HepG2 (cell line): ENCODE measurements around the gene SRC. TPM values are rescaled to one million over a fixed set of nuclear protein-coding genes. Genes with fewer than 3 reads are reported as not detected.

Source experiments
- ATAC-seq: fragments of 200-7000 bp; cut with Tn5 transposase; 3 replicates; pipeline ENCODE4 v1.9.1; 2020; ENCODE audit warnings: mild to moderate bottlenecking, moderate library complexity
- BruUV-seq: library from RNA; stranded (reverse); fragments of 400-500 nt; replicated peaks from 2 replicates; lab custom pipeline; 2021; lab: Mats Ljungman, UMichigan
- CTCF ChIA-PET: fragments of 300-600 bp; formaldehyde crosslinking; extraction: SDS; loops from one replicate; lab custom pipeline; 2021; ENCODE audit warnings: low total read pairs, inconsistent platforms, low intra/inter-chr PET ratio; lab: Yijun Ruan, JAX
- POLR2A ChIA-PET: fragments of 350-600 bp; sonication (Branson Sonifier 250); formaldehyde crosslinking; loops from one replicate; lab custom pipeline; 2020; ENCODE audit warnings: antibody characterized with exemption, inconsistent platforms; lab: Yijun Ruan, JAX
- DNase-seq: peaks from one replicate; pipeline ENCODE4 v3.0.0-alpha.2; 2015; ENCODE audit warnings: low spot score
- FAIRE-seq: peaks from 3 replicates; lab custom pipeline; 2011; peaks lifted over from hg19 to GRCh38; lab: Jason Lieb, UNC
- H2AFZ ChIP-seq: one replicate; pipeline ENCODE4 v1.6.1; 2011; ENCODE audit warnings: low read length, inconsistent platforms
- H3K27ac ChIP-seq: fragments of 300-600 bp; 3 replicates; pipeline ENCODE4 v1.8.0; 2011; ENCODE audit warnings: mixed run types, mild to moderate bottlenecking, mixed read lengths, low read length, inconsistent platforms; ENCODE audit not compliant: insufficient read depth; ENCODE audit errors: extremely low read length
- H3K27me3 ChIP-seq, 2 experiments: fragments of 200-600 bp in 1 of 2; 2 replicates in 1 of 2; 3 replicates in 1 of 2; pipeline versions ENCODE4 v1.6.0 to v1.8.0; 2011; ENCODE audit warnings: low read length in 2 of 2, mild to moderate bottlenecking in 2 of 2, moderate library complexity in 2 of 2, inconsistent platforms in 1 of 2; ENCODE audit not compliant: insufficient read depth in 2 of 2, control insufficient read depth in 1 of 2
- H3K36me3 ChIP-seq, 2 experiments: fragments of 200-600 bp in 1 of 2; replicated peaks in 1 of 2; 2 replicates in 1 of 2; 3 replicates in 1 of 2; pipeline versions ENCODE4 v1.5.1 to v1.8.0; 2011; ENCODE audit warnings: low read length in 2 of 2, inconsistent platforms in 1 of 2; ENCODE audit not compliant: insufficient read depth in 2 of 2, control insufficient read depth in 1 of 2
- H3K4me1 ChIP-seq: 2 replicates; pipeline ENCODE4 v1.5.1; 2012; ENCODE audit warnings: low read length, inconsistent platforms; ENCODE audit not compliant: insufficient read depth
- H3K4me2 ChIP-seq: 2 replicates; pipeline ENCODE4 v1.6.0; 2011; ENCODE audit warnings: low read depth, low read length, inconsistent platforms
- H3K4me3 ChIP-seq, 3 experiments: fragments of 200-600 bp in 1 of 3; sonication (generic), shearing (Covaris generic) in 1 of 3; replicated peaks in 1 of 3; 2 replicates each; pipeline ENCODE4 v1.5.1; 2011 to 2016; ENCODE audit warnings: low read length in 3 of 3, inconsistent platforms in 2 of 3, low read depth in 2 of 3, mild to moderate bottlenecking in 2 of 3, control low read depth in 1 of 3, mixed read lengths in 1 of 3; ENCODE audit not compliant: insufficient read depth in 1 of 3
- H3K79me2 ChIP-seq: one replicate; pipeline ENCODE4 v1.6.1; 2011; ENCODE audit warnings: low read length, inconsistent platforms; ENCODE audit not compliant: insufficient read depth
- H3K9ac ChIP-seq: 2 replicates; pipeline ENCODE4 v1.6.0; 2011; ENCODE audit warnings: mild to moderate bottlenecking, low read depth, low read length, inconsistent platforms; ENCODE audit not compliant: insufficient read depth
- H3K9me3 ChIP-seq: 2 replicates; pipeline ENCODE4 v1.5.1; 2012; ENCODE audit warnings: mild to moderate bottlenecking, low read length
- H4K20me1 ChIP-seq: 2 replicates; pipeline ENCODE4 v1.6.0; 2011; ENCODE audit warnings: inconsistent platforms, mild to moderate bottlenecking, low read length, moderate library complexity; ENCODE audit not compliant: insufficient read depth
- E2F2 ChIP-seq: sonication (generic); formaldehyde crosslinking; IDR thresholded peaks from 2 replicates; pipeline ENCODE4 v1.4.0; 2020; ENCODE audit warnings: missing genetic modification reagents, borderline replicate concordance
- NR1H2 ChIP-seq: sonication (generic); formaldehyde crosslinking; IDR thresholded peaks from 2 replicates; pipeline ENCODE4 v1.8.1; 2022; ENCODE audit warnings: low read depth, missing genetic modification reagents, borderline replicate concordance
- ZNF17 ChIP-seq: sonication (generic); formaldehyde crosslinking; IDR thresholded peaks from 2 replicates; pipeline ENCODE4 v1.5.0; 2020; ENCODE audit warnings: mild to moderate bottlenecking, missing genetic modification reagents
- ZNF263 ChIP-seq: sonication (generic); formaldehyde crosslinking; IDR thresholded peaks from 2 replicates; pipeline ENCODE4 v1.4.0; 2020; ENCODE audit warnings: missing genetic modification reagents
- ZNF280B ChIP-seq: sonication (generic); formaldehyde crosslinking; IDR thresholded peaks from 2 replicates; pipeline ENCODE4 v1.5.0; 2020; ENCODE audit warnings: missing genetic modification reagents, mild to moderate bottlenecking, borderline replicate concordance
- ZNF878 ChIP-seq: sonication (generic); formaldehyde crosslinking; IDR thresholded peaks from 2 replicates; pipeline ENCODE4 v1.8.1; 2023; ENCODE audit warnings: mild to moderate bottlenecking, missing genetic modification reagents, moderate library complexity
- WGBS: methylation state at CpG from one replicate; pipeline ENCODE4 v1.1.6; 2017; ENCODE audit warnings: low lambda C conversion rate; 5-methylcytosine and 5-hydroxymethylcytosine counted together
- in situ Hi-C: cut with HindIII; loops from 2 replicates; pipeline ENCODE4 v1.10.0; 2017; ENCODE audit warnings: low pct_unique_long_range_greater_than_20kb; ENCODE audit not compliant: extremely low pct_ligation_motif_present
- intact Hi-C: fragments of 100-400 bp; cut with micrococcal nuclease; formaldehyde crosslinking; loops from one replicate; pipeline ENCODE4 v1.10.0; 2022; ENCODE audit not compliant: unreplicated experiment
- polyA plus RNA-seq, 8 experiments: library from polyadenylated mRNA; depleted of rRNA in 3 of 8; stranded (reverse) in 7 of 8; unstranded in 1 of 8; fragments of >200 nt; fragmentation: Illumina TruSeq in 4 of 8; extraction: Trizol in 4 of 8; gene quantifications; 2 replicates each; pipeline versions ENCODE4 v1.2.1 to v1.2.3, GENCODE V29; 2011 to 2016; ENCODE audit warnings: low read depth in 4 of 8, missing spikeins in 1 of 8, mixed read lengths in 1 of 8; ENCODE audit not compliant: insufficient read depth in 1 of 8
- total RNA-seq, 5 experiments: library from RNA; depleted of rRNA; stranded (reverse); fragments of >200 nt; fragmentation: Illumina TruSeq; extraction: Trizol; gene quantifications; 2 replicates each; pipeline ENCODE4 v1.2.3, GENCODE V29; 2016; ENCODE audit warnings: low read depth in 1 of 5

Gene SRC
- total and polyA plus RNA-seq, 2 of the 13 experiments (the other 11 are each of a cell fraction or from before 2014, with no cell fraction given), result 54.7 to 192 TPM

- ChIA-PET POLR2A (no interaction called here), CTCF (no interaction called here)
- Histone ChIP-seq H3K27me3 (peaks cover 0 to 23% of the 10 kb centered on the region in 2 experiments; a peak in 3 of 5 replicates), H3K27ac (no peak overlapping the region), H3K36me3 (no peaks in the 10 kb centered on the region), H3K9me3 (no peaks in the 10 kb centered on the region), H3K9ac (no peak overlapping the region), H3K4me2 (peak overlapping the region; percentile 38), H4K20me1 (no peaks in the 10 kb centered on the region), H3K79me2 (no peaks in the 10 kb centered on the region), H3K4me3 (no peak overlapping the region), H3K4me1 (peaks cover 15% of the 10 kb centered on the region), H2AFZ (no peak overlapping the region)
- ATAC-seq, result peak; percentile 17
- 31% methylated on average over 8 of the region's 8 CpGs for WGBS
- no peak for FAIRE-seq
- DNase-seq, result no peak
- TF ChIP-seq ZNF878 (CRISPR knock-in tag) (no peak), ZNF280B (0 out of 2 replicates have a peak, but pooled peaks have one; percentile 5), NR1H2 (CRISPR knock-in tag) (no peak), ZNF263 (peak; percentile 99), ZNF17 (no peak), E2F2 (CRISPR knock-in tag) (no peak)
- BruUV-seq, result no TSS peak
- intact Hi-C loops (no loop called here), in situ Hi-C loops (no loop called here)
These were observed 91.7 kb downstream of the SRC start for GRCh38 chr20:37437676-37438075.
